ENCODE measurements around the gene E2F2.
A peak's percentile ranks its signal among the peaks of the same experiment; 100 is the strongest.

E2F2 gene

DNA sequence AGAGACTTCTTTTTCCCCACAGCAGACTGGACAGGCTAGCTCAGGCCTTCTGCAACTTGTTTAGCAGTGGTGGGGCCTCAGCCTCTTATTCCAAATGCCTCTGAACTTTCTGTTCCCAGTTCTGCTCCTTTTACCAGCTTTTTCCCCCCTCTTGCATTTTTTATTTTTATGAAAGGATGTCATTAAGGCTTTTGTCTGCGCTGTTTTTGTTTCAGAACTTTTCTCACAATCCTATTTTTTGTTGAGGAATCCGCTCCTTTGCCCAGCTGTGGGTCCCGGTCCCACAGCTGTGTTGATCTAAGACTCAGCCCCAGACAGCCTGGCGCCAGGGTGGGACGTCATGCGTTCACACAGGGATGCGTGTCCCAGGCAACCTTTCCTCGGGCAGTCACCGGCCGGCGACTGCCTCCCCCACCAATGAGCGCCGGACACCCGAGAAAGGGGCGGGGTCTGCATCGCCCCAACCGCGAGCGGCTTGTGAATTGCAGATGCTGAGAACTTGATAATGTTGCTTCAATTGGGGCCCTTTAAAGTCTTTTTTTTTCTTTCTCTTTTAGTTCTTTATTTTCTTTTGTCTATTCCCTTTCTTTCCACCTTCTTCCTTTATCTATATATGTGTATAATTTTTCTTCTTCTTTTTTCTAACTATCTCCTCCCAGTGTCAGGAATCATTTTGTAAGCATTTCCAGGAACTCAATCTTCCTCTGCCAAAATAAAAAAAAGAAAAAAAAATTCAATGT lies 31.3 kb upstream of the E2F2 start:
- peak; percentile 99 for DNase-seq

DNA sequence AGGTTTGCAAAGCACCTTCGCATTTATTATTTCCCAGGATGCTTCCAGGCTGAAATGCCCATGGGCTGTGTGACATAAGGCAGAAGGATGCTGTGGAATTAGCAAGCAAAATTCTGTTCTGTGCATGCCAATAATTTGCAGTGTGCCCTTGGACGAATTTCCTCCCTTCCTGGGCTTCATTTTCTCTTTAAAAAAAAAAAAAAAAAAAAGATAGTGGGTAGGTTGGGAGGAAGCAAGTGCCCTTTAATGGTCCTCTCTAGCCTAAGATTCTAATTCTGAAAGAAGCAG lies 30.7 kb upstream of the E2F2 start:
- DNase-seq: no peak

DNA sequence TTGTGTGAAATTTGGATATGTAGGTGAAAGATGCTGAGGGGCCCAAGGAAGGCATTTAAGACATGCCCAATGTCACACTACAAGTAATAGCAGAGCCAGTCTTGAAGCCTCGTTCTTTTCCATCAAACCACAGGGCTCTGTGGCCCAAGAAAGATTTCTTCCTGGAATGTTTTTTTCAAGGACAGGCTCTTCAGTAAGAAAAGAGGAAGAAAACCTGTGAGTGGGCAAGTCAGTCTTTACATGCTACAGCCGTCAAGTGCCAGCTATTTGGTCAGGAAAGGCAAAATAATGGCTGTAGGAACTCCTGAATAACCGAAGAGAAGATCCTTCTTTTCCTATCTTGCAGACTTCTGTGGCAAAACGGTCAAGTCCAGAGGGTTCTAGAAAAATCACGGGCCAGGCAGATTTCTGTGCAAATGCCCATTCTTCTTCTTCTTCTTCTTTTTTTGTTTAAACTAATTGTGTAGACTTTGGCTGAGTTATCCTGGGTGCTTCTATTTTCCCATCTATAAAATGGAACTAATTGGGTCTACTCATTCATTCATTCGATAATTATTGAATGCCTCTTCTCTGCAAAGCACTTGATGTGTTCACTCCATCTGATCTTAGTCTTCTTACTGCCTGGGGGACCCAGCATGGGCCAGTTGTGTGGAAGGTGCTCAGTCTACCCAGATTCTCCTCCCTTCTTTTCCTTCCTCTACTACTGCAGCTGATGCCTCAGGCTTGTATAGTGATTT lies 30.2 kb upstream of the E2F2 start:
- no peak for DNase-seq

DNA sequence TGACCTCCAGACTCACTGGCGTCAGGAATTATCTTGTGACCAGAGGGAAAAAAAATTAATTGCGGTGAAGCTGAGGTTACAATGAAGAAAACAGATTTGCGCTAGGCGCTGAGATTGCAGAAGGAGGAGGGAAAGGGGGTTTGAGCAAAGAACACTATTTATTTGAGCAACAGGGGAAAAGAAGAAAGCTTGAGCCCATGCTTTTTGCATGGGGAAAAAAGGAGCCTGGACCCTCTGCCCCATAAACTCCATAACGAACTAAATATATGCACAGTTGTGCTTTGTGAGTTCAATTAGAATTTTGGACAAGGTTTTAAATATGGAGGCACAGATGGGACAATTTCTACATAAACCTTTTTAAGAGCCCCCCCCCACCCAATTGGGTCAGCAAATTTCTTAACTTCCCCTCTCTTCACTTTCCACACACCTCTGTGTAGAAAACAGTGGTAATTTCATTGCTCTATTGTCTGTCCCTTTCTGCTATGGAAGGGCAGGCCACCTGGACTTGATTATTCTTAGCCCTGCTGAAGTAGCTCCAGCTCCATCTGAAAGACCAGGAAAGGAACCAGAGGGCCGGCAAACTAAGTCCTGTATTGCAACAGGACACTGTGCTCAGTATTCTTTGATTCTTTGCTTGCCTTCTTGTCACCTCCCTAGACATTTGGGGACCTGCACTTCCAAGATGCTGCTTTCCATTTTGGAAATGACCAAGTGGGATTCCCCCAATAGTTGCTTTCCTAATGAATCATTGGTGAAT lies 29.1 kb upstream of the E2F2 start:
- DNase-seq: no peak

DNA sequence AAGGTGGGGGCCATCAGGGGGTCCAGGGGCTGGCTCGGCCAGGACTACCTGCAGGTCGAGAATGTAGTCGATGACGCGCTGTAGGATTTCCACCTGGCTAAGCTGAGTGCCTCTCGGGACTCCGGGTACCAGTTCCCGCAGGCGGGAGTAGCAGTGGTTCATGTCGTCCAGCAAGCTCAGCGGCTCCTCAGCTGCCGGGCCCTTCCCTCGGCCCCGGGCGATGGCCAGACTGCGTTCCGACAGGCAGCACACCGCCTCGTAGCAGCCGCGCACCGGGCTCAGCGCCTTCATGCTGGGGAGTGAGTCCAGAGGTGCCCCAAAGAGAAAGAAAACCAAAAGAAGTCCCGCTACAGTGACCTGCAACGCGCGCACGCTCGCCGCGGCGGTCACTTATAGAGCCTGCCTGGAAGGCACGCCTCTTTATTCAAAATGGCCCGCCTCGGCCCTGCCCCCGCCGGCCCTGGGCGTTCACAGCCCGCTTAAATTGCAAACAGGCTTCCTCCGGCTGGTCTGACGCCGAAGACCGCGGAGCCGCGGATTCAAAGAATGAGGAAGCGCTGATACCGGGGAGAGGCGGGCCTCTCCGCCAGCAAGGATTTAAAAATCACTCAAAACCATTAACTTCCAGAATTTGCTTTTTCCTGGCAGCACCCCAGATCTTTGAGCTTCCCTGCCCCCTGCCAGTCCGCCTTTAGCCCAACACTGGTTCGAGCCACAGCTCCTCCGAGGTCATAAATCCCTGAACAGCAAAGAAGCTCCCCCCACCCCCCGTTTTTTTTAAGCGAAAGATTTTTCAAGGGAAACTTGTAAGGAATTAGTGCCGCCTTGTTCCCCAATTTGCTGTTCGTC lies 28.3 kb upstream of the E2F2 start, which contains the start of gene ID3:
Gene ID3, minus strand, starts transcription at position 366 of the 849 bp plus-strand sequence. Its CDS starts 75 bp downstream, at position 291.
- DNase-seq: peak; percentile 98

DNA sequence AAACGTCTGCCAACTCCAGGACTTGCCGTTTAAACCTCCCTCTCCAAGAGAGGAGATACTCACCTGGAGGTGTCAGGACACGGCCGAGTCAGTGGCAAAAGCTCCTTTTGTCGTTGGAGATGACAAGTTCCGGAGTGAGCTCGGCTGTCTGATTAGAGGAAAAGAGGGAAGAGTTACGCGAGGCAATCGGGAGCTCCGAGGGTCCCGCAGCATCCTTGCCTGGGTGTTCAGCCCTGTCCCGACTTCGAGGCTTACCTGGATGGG lies 27.8 kb upstream of the E2F2 start:
- DNase-seq: no peak

DNA sequence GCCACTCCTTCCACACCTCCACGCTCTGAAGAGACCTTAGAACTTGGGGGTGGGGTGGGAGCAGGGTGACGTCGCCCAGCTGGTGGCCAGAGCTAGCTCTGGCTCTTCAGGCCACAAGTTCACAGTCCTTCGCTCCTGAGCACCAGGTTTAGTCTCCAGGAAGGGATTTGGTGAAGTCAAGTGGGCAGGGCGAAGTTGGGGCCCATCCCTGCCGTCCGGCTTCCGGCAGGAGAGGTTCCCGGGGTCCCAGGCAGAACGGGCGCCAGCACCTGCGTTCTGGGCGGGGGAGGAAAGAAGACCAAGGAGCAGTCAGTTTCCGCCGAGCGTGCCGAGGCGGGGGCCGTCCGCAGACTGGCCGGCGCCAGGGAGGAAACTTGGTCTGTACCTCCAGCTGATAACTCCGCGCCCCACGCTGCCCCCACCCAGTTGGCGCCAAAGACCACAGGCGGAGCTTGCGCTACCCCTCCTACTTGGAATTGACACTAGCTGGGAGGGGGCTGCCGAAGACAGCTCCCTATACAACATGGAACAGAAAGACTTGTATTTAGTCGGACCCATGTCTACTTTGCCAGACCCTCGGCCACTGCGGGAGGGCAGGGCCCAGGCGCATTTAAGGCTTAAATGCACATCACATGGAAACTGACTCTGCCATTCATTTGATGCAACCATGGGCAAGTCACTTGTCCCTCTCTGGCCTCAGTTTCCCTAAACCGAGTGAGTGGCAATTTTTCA lies 27.3 kb upstream of the E2F2 start:
- peak; percentile 67 for DNase-seq

DNA sequence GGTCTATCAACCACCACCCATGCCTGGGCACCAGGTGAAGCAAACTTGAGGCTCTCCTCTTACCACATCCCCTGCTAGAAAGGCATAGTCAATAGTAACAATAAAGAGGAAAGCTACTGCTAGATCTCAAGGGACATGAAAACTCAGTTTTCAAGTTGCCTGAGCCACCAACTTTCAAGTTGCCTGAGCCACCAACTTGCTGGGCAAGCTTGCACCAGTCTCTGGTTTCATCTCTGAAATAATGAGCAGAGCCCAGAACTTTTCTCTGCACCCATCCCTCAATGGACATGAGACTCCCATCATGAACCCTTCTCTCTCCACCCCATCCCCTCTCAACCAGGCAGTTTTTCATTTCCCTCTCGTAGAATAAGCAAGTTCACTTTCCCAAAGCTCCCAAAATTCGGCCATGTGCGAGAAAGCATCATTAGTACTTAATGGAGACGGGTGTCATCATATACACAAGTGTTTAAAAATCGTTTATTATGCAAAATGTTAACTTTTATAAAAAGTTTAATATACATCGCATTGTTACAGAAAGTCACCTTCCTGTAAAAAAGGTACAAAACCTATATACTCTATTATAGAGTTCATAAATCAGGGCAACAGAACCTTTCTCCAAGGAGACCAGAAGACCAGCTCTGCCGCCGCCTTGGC lies 26.6 kb upstream of the E2F2 start:
- no peak for DNase-seq

DNA sequence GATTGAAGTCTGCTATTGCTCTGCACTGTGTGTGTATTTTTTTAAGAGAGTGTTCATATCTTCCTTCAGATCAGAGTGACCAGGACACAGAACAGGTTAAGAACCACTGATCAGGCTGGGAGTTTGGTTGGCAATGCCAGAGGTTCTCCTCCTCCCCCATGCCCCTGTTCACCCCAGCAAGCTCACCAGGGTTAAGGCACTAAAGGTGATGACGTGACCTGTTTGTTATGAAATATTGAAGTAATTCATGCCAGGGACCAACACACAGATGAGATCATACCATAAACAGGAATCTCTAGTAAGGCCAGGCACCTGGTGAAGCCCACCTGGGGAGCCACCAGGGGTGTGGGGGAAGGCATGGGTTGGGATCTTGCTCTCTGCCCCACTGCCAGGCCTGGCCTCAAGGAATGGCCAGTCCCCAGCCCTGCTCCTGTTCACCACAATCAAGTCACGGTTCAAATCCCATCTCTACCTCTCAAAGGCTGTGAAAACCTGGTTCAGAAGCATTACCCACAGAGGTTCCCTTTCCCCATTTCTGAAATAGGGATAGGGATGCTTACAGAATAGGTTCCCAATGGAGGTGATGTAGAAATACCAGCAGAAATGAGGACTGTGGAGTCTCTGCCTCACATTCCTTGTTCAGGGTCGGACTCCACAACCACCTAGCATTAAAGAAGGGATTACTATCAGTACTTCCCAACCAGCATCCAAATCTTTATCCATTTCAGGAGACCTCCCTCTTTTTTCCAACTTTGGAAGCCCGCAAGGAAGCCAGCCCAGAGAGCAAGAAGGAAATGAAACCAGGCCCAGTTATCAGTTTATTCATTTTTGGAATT lies 25.8 kb upstream of the E2F2 start:
- DNase-seq: peak; percentile 82

DNA sequence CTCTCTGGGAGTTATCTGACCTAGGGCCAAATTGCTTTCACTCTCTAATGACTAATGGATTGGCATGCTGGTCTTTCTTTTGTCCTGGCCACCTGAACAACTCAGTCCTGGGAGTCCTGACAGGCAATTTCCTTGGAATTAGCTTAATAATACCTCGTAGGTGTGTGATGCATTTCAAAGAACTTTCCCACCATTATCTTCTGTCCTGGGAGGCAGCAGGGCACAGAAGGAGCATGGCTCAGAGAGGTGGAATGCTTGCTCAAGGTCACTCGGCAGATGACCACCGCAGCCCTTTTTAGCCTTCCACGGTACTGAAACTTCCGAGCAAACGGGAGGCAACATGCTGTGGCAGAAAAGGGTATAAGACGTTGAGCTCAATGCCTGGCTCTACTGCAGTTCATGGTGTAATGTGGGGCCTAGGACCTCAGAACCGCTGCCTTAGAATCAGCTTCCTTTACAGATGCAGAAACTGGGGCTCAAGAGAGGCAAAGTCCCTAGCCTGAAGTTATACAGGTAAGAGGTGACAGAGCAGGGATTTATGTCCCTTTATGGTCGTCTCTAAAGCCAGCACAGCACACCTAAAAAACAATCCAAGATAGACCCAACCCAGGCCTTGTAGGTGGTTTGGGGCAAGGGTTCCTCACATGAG lies 25.1 kb upstream of the E2F2 start:
- DNase-seq: peak; percentile 98

DNA sequence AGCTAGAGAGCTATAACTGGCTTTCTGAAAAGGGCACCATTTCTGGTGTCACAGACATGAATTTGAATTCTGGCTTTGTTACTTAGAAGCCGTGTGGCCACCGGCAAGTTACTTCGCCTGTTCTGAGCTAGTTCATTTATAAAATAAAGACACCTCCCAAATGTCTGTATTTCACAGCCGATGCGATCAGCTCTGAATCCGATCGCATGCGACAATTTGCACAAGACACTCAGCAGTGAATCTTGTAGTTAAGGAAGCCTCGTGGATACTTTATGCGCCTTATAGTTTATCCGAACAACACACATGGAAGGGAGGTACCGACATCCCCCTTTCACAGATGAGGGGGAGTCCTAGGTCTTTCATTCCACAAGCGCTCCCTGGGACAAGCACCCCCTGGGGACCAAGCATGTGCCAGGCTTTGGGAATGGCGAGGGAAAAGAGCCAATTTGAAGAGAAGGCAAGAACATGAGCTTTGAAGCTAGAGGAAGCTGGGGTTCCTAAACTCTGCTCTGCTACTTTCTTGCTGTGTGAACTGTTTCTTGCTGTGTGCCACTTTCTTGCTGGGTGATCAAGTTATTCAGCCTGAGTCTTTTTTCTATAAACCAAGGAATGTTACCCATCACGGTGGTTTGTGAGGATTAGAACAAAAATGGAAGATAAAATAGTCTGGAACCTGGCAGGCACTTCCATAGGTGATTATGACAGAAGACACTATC lies 24.4 kb upstream of the E2F2 start:
- no peak for DNase-seq

DNA sequence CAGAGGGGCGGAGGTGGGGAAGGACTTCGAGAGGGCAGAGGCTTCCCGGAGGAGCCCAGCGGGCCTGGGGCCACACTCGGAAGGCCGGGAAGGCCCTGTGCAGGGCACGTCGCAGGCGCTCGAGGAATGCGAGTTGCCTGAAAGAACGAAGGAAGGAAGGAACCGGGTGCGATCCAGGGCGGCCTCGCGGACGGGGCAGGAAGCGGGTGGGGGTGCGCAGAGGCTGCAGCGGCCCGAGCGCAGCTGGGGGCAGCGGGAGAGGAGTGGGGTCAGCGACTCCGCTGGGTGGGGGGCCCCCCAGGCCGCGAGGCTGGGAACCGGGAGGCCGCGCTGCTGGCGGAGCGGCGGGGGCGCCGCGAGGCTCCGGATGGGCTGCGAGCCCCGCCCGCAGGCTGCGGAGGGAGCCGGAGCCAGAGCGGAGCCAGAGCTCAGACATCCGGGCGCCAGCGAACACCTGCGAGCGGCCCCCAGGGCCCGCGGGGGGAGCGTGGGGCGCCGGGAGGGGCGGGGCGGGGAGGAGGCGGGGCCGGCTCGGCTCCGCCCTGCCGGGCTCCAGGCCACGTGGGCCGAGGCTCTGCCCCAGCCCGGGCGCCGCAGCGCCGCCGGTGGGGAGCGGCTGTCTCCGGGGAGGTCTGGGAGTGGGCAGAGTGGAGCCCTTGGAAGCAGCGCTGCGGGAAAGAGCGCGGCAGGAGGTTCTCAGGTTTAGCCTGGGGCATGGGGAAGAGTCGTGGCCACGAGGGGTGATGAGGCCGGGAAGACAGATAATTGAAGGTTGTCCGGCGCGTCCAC lies 23.6 kb upstream of the E2F2 start:
- peak; percentile 99 for DNase-seq

DNA sequence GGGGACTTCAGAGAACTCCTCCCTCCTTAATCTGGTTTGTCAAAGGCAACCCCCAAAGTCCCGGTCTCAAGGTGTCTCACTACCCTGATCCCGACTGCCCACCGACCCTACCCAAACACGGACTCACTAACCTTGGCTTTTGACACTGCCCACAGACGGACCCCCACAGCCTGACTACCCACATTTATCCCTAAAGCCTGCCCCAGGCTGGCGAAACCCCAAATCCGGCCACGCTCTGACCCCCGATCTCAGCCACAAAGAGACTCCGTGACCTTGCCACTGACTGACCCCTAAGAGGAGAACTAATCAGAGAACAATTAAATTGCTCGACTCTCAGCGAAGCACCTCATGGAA lies 23.1 kb upstream of the E2F2 start:
- DNase-seq: no peak

DNA sequence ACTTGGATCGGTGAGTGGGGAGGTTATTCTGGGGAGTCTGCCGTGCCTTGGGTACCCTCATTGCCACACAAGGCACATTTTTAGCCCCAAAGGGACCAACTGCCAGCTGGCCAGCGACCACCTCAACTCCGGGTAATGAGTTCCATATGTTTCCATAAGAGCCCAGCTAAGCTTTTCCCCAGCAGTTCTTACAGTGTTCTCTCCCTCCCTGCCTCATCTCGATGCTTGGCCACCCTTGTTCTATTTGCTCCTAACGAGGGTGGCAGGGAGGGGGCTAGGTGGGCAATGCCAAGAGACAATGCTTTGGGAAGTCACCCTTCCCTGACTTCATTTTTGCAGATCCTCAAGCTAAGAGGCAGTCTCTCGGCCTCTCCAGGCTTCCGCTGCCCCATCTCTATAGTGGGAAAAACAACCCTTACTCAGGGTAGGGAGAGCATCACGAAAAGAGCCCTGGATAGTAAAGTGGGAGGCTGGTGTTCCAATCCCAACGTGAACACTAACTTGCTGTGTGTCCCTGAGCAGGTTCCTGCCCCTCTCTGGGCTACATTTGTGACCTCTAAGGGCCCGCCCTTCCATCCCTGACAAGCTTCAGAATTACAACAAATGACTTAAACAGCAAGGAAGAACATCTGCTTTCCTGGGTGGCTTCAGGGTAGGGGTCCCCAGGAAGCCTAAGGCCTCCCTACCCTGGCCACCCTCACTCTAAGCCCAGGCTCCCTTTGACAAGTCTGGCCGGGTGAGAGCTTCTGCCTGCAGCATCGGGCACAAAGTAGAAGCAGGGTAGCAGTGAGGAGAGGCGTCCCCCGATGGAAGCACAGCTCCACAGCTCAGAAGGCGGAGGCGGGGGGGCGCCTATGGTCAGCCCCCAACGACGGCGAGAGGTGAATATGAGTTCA lies 22.4 kb upstream of the E2F2 start:
- no peak for DNase-seq

DNA sequence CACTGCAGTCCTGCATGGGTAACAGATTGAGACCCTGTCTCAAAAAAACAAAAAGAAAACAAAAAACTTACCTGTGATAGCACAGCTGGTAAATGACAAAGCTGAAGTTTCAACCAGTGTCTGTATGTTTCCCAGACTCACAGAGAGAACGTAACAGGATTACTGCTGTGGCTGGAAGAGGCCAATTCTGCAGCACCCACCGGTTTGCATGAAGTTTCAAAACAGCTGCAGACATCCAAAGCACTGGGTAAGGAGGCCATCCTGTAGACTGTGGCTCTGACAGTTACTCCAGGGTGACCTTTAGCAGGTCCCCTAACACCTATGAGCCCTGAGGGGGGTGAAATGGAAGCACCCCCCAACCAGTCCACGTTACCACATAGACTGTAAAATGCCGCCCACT lies 20.8 kb upstream of the E2F2 start:
- DNase-seq: no peak

DNA sequence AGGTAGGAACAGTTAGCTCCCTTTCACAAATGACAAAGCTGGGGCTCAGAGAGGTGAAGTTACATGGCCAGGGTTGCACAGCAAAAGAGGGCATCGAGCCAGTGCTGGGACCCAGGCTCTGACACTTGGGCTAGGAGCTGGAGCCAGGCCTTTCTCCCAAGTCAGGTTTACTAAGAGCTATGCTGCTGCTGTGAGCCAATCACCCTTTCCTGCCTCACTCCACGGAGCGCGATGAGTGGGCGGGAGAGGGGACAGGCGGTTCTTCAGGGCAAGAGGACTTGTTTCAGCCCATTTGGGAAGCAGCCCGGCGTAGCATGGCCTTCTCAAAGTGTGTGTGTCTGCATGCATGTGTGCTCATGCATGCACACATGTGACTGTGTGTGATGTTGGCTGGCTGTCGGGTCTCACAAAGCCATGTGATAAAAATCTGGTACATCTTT lies 17.7 kb upstream of the E2F2 start:
- peak; percentile 76 for DNase-seq

DNA sequence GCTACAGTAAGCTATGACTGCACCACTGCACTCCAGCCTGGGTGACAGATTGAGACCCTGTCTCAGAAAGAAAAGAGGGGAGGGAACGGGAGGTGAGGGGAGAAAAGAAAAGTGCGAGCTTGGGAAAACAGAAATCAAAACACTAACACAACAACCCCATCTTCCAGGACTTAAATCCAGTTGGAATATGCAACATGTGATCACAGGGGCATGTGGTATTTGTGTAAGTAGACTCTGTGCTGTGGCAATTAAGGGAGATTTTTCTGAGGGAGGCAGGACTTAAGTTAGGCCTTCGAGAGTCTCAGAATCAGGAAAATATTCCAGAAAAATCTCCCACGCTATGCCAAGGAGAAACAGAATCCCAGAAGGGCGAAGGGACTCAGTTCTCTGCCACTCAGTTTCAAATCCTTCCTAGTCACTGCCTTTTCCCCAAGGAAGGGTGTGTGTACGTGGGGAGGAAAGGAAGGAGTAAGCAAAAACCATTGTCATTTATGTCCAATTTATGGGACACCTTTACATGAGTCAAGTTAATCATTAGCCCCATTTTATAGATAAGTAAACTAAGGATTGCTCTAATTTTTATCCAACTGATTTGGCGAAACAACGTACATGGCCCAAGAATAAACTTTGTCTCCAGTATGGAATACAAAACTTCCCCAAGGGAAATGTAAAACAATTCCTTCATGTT lies 16.0 kb upstream of the E2F2 start:
- DNase-seq: no peak

Data from islet precursor cell (in vitro differentiated cells).